ENCODE measurements around the gene OTULINL. TPM values are rescaled to one million over a fixed set of nuclear protein-coding genes. Genes with fewer than 3 reads are reported as not detected.

The OTULINL gene
- total RNA-seq, 1 donor from 2014 or later: 4.9 TPM

DNA sequence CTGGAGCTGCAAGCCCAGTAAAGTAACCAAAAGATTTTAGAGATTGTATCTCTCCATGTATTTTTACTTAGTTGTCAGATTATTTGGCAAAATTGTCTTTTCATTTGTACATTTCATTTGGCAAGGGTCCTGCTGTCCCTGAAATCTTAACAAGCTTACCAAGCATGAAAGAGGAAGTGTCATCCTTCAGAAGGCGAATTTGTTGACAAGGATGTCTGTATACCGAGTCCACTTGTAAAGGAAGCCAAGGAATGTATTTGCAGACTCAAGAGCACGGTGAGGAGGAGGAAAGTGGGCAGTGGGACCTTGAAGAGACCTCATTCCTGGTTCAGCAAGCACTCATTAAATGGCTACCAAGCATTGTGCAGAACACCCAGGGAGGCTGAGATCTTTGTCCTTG, 7.5 kb upstream of the OTULINL start:
- intact Hi-C loops (cut with DNase I): no loop called here
- peak; percentile 55 for ATAC-seq (ENCODE audit: poor library complexity)

DNA sequence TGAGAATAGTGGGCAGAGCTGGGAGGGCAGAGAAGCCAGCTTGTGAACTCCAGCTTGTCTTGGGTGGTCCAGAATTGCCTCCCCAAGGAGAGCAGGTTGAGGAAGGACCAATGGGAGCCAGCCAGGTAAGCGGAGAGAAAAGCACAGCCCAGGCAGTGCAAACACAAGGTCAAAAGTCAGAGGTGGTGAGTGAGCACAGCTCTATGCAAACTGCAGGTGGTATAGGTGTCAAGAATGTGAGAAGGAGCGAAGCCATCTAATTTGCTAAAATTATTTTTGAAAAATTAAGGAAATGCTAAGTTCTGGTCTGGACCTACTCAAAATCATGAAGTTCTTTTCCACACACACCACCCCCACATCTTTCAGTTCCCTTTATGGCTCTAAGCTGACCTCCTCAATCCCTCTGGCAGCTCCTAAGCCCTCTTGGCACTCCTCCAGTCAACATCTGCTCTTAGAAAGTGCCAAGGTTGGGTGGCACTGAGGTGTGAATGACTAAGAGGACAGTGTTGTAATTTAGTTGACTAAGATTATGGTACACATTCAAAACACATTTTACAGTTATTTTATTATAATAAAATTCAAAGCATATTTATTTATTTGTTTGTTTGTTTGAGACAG, 6.6 kb upstream of the OTULINL start:
- ATAC-seq (ENCODE audit: poor library complexity) (peak; percentile 94), DNase-seq (peak; percentile 68)
- intact Hi-C loops (cut with DNase I): no loop called here

More for the DNA sequence above, 7.5 kb upstream of the OTULINL start:
- no peak for DNase-seq

DNA sequence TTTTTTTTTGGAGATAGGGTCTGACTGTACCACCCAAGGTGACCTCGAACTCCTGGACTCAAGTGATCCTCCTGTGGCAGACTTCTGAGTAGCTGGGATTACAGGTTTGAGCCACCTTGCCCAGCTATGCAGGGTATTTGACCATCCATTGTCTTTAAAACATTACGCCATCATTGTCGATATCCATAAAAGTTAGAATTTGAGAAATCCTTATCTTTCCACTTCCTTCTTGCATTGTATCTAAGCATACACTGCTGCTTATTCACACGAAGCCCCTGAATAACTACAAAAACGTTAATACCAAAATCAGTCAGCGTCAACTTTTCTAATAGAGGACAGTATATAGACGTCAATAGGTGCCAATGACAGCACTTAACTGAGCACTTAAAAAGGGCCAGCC, 5.4 kb upstream of the OTULINL start:
- DNase-seq (no peak), ATAC-seq (ENCODE audit: poor library complexity) (no peak)
- intact Hi-C loops (cut with DNase I): no loop called here

DNA sequence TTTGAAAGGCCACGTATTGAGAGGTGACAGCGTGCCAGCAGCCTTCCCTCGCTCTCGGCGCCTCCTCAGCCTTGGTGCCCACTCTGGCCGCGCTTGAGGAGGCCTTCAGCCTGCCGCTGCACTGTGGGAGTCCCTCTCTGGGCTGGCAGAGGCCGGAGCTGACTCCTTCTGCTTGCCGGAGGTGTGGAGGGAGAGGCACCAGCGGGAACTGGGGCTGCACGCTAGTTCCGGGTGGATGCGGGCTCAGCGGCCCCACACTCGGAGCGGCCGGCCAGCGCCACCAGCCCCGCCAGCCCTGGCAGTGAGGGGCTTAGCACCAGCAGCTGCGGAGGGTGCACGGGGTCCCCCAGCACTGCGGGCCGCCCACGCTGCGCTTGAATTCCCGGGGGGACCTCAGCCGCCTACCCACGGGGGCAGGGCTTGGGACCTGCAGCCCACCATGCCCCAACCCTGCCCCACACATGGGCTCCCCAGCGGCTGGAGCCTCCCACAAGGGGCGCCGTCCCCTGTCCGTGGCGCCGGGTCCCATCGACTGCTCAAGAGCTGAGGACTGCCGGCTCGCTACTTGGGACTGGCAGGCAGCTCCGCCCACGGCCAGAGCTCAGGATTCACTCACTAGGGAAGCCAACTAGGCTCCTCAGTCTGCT, 4.4 kb upstream of the OTULINL start:
- intact Hi-C loops (cut with DNase I): no loop called here
- DNase-seq: no peak
- ATAC-seq (ENCODE audit: poor library complexity): no peak

DNA sequence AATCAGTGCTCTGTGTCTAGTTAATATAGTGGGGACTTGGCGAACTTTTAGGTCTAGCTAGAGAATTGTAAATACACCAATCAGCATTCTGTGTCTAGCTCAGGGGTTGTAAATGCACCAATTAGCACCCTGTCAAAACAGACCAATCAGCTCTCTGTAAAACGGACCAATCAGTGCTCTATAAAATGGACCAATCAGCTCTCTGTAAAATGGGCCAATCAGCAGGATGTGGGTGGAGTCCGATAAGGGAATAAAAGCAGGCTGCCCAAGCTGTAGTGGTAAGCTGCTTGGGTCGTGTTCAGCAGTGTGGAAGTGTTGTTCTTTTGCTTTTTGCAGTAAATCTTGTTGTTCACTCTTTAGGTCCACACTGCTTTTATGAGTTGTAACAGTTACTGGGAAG, 3.6 kb upstream of the OTULINL start:
- intact Hi-C loops (cut with DNase I): no loop called here
- DNase-seq: no peak
- ATAC-seq (ENCODE audit: poor library complexity): no peak

DNA sequence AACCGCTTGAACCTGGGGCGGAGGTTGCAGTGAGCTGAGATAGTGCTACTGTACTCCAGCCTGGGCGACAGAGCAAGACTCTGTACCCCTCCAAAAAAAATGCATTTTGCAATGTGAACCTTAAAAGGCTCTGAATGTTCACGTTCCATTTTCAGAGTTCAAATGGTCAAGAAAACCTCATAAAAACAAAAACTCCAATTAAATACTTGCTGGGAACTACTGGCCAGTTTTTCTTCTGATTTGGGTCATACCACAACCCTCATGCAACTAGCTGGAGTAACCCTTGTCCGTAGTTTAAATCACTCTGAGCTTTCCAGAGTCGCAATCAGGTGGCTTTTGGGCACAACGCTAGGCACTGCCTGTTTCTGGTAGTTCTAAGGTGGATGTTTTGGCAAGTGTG, 2.3 kb upstream of the OTULINL start:
- intact Hi-C loops (cut with DNase I): no loop called here
- DNase-seq: no peak
- no peak for ATAC-seq (ENCODE audit: poor library complexity)

DNA sequence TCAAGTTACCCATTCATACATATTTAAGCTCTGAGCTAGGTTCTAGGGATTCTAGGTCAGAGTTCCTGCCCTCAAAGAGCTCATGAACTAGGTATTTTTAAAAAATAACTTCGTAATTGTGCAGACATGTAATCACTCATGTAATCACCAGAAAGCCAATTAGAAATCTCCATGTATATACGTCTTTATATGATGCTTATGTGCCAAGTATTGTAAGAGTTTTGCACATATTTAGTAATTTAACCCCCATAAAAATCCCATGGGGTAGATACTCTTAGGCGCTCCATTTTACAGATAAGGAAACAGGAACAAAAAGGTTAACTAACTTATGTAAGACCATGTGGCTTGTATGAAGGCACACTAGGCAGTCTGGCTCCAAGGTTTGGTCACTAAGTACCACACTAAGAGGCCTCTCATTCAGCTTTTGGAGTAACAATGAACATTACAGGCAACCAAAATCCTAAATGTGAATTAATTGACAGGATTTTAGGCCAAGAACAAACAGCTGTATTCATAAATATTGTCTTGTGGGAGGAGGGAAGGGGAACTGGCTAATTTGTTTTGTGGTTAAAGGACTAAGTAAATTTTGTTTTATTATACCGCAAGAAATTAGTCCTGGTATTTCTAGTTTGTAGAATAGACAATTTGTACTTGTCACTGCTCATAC, 1.7 kb upstream of the OTULINL start:
- ATAC-seq (ENCODE audit: poor library complexity) (no peak), DNase-seq (no peak)
- intact Hi-C loops (cut with DNase I): no loop called here

DNA sequence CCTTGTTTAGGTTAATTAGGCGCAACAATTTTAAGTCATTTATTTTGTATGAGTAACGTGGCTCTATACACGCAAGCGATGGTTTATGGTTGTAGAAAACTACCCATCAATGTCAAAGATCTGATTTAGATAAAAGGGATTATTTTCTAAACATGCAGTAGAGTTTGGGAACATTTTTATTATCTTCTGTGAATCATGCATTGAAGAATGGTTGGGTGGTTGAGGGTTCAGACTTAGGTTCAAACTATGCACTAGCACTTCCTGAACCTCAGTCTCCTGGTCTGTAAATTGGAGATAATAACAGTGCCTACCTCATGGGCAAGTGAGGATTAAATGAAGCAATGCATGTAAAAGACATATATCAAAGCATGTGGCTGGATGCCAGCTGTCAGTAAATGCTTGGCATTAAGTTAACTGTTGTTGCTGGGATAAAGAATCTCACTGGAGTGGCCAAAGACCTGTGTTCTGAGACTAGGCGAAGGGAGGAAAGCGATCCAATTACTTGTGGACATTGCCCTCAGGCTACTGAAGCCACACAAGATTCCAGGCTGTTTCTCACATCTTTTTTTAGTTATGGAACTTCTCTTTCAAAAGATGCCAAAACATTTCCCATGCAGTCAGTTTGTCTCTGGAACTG, 1.1 kb upstream of the OTULINL start:
- intact Hi-C loops (cut with DNase I): no loop called here
- no peak for DNase-seq
- ATAC-seq (ENCODE audit: poor library complexity): no peak

DNA sequence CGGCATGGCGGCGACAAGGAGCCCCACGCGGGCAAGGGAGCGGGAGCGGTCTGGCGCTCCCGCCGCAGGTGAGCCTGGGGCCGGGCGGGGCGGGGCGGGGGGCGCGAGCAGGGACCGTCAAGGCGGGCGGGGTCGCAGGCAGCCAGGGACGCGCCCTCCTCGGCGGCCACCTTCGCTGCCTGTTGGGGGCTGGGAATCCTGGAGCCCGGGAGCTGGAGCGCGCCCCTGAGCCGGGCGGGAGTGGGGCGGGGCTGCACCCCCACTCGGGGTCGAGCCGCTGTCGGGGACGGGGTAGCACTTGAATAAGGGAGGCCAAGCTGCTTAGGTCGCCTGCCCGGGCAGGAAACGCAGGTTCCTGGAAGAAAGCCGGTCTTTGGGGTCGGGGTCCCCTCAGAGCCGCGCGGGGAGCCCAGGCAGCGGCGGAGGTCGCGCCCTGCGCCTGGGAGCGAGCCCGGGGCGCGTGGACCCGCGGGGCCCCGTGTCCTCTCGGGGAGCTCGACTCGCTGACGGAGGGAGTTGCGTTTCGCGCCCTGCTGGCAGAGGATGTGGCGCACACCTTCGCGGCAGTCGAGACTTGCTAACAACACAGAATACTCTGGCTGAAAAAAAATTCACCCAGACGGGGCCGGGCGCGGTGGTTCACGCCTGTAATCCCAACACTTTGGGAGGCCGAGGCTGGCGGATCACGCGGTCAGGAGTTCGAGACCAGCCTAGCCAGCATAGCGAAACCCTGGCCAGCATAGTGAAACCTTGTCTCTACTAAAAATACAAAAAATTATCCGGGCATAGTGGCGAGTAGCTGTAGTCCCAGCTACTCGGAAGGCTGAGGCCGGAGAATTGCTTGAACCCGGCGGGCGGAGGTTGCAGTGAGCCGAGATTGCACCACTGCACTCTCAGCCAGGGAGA, 552 bp downstream of the OTULINL start:
- ATAC-seq (ENCODE audit: poor library complexity) (peak; percentile 65), DNase-seq (peak; percentile 70)
- intact Hi-C loops (cut with DNase I): no loop called here

DNA sequence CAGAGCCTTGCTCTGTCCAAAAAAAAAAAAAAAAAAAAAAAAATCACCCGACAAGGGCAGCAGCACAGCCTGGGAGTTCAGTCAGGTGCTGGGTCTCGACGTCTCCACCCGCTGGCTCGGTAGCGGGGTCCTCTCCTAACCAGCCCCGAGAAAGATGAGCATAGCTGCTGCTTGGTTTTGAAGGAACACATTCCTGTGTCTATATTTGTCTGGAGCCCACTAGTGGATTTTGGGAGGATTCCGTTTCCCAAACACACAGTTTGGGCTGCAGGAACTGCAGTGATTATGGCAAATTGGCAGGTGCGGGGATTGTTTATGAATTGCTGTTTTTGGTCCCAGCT, 1.2 kb downstream of the OTULINL start:
- ATAC-seq (ENCODE audit: poor library complexity) (no peak), DNase-seq (no peak)
- intact Hi-C loops (cut with DNase I): no loop called here

DNA sequence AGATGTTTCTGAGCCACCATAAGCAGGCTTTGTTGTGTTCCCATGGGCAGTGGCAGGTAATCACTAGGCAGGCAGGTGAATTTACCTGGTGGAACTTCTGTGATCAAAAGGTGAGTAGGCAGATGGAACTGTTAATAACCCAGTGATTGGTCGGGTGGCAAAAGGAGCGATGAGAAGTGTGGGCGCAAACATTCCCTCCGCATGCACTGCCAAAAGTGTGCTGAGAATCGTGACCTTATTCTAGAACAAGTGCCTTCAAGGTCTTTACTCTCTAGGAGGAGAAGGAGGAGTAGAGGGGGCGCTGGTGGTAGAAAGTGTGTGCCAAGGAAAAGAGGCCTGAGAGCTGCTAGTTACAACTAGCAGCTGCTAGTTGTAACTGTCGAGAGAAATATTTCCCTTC, 3.3 kb downstream of the OTULINL start:
- no peak for ATAC-seq (ENCODE audit: poor library complexity)
- DNase-seq: no peak
- intact Hi-C loops (cut with DNase I): no loop called here

DNA sequence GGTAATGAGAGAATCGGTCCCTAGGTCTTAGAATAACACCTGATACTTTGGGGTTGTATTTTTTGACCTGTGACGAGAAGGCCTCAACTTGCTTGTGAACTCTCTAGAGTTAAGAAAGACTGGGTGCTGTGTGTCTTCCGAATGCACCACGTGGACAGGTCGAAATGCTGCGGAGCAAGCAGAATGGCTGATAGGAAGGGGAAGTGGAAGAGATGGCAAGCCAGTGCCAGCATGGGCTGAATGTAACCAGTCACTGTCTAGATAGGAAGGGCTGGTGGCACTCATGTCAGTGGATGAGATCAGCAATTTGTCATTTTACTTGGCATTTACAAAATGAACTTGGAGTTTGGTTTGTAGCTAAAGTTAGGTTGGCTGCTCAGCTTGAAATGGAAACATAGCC, 5.6 kb downstream of the OTULINL start:
- DNase-seq: peak; percentile 60
- ATAC-seq (ENCODE audit: poor library complexity): peak; percentile 61
- intact Hi-C loops (cut with DNase I): no loop called here

DNA sequence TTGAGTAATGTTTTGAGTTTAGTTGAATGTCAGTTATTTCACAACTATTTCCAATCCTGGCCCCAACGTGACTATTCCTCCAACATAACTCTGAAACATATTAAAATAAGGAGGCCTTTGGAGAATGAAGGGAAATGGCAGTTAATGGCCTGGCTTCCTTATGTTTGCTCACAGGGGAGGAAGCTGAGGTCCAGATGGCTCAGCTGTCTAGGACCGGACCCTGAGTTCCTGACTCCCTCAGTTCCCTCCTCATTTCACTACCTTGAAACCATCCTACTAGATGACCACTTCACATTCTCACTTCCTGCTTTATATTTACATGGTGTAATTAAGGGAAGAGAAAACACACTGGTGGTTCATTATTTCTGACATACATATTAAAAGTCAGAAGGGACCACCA, 6.6 kb downstream of the OTULINL start:
- intact Hi-C loops (cut with DNase I): no loop called here
- ATAC-seq (ENCODE audit: poor library complexity) (peak; percentile 56), DNase-seq (no peak)

DNA sequence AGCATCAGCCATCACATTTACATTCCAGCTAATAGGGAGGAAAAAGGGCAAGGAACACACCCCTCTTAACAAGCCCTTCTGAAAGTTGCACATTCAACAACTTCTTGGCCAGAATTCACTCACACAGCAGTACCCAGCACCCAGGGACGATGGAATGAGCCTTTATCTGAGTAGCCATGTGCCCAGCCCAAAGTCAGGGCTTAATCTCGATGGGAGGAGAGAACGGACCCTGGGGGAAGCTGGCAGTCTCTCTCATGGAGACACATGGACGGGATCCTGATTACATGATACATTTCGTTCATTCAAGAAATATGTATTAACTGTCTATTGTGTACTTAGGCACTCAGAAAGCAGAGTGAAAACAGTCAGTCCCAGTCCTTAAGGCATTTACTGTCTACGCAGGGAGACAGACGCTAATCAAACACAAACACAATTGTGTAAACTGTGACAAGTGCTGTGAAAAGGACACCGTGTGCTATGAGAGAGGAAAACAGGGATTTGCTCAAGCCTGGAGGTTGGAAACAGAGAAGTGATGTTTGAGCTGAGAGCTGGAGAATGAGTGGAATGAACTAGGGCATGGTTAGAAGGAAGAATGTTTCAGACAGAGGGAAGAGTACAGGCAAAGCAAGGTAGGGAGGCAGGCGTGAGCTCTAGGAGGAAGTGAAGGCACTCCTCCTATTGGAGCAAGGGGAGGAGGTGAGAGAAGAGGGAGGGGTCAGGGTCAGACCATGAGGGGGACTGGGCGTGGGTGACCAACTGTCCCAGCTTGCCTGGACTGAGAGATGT, 7.4 kb downstream of the OTULINL start:
- intact Hi-C loops (cut with DNase I): no loop called here
- no peak for DNase-seq
- ATAC-seq (ENCODE audit: poor library complexity): no peak

DNA sequence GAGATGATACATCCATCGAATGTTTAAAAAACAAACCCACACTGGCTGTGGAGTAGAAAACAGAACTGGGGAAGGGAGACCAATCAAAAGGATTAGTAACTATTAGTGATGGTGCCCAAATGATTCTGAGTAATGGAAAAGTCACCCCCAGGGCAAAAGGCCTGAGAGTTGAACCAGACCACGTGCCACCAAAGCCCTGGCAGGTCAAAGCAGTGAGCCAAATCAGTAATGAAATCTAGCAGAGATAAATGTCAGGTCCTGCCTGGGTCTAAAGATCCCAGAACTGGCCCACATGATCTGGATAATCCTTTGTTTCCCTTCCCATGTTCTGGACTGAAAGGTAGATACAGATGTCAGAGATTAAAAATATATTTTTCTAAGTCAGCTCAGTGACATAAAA, 9.4 kb downstream of the OTULINL start:
- ATAC-seq (ENCODE audit: poor library complexity): no peak
- DNase-seq: no peak
- intact Hi-C loops (cut with DNase I): no loop called here

DNA sequence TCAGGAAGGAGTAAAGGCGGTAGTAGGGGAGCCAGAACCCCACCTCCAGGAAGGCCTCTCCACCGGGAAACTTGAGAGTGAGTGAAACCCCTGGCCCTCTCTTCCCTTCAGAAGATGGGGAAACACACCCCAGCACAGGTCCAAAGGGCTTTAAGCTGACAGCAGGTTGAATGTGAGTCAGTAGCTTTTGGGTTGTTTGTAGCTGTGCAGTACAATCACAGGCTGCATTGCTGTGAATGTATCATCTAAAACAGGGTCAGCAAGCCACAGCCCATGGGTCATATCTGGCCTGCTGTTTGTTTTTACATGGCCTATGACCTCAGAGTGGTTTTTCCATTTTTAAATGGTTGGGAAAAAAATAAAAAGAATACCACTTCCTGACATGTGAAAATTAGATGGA, 10.0 kb downstream of the OTULINL start:
- intact Hi-C loops (cut with DNase I): no loop called here
- no peak for ATAC-seq (ENCODE audit: poor library complexity)
- DNase-seq: no peak

DNA sequence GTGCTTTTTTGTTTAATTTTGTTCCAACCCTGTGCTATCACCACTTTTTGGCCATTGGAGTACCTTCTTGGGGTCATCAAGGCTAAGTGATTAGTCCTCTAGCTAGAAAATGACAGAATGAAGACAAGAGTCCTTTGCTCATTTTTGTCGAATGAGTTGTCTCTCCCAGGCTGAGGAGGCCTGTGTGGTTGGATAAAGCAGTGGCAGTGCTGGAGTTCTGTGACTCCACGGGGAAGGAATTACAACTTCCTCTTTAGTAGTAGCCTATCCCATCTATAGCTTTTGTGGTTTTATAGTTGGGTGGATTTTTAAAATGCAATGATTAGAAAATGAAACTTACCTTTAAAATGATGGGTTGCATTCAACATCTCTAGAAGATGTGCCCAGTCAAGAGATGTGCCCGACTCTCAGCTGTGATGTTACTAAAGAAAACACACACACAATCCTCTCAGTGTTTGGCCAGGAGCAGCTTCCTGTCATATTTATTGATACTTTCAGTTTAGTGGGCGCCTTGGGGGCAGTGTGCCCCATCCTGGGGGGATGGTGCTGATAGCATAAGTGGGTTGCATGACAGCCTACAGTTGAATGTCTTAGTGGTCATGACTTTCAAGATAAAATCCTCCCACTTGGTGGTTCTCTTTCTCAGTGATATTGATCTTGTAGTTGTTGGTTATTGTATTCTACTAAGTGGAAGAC, 11.9 kb downstream of the OTULINL start:
- DNase-seq (no peak), ATAC-seq (ENCODE audit: poor library complexity) (no peak)
- intact Hi-C loops (cut with DNase I): no loop called here
